ENCODE data around the gene DAD1.

- TF ChIP-seq POLR2AphosphoS5 (IDR thresholded peaks at IDR 0.05; ENCODE audit: low read depth, low read length), result no peak
- no peak for TF ChIP-seq TAF1 (IDR thresholded peaks at IDR 0.05; ENCODE audit: borderline replicate concordance, insufficient read depth, low read length)
- no peak for TF ChIP-seq SIN3A (IDR thresholded peaks at IDR 0.05; ENCODE audit: borderline replicate concordance, insufficient read depth, low read length)
- TF ChIP-seq REST (IDR thresholded peaks at IDR 0.05; ENCODE audit: insufficient read depth in 1 of 2, low read depth in 2 of 2, low read length in 2 of 2), result no peak
- no peak for TF ChIP-seq FOXP2 (optimal IDR thresholded peaks at IDR 0.05; ENCODE audit: borderline replicate concordance, extremely low read depth, extremely low read length, insufficient read depth)
These were observed 7.4 kb upstream of the DAD1 start for GRCh38 chr14:22596354-22596879.

All from PFSK-1 (cell line).